Activated CD8-positive, alpha-beta memory T cell treated with anti-CD3 and anti-CD28 coated beads, Interleukin-2, amount 50 U/mL, for 24 hours (primary cell): Measurements from ENCODE around the gene NCKAP5.
"Not testable (repeated sequence)": the region's sequence is repeated elsewhere in the genome, so short reads cannot be mapped to it uniquely, and the experiment has no call there.

Experiments used
- DNase-seq: peaks from one replicate; pipeline ENCODE4 v3.0.0-alpha.2; 2020; ENCODE audit errors: extremely low read depth

The NCKAP5 gene

DNA sequence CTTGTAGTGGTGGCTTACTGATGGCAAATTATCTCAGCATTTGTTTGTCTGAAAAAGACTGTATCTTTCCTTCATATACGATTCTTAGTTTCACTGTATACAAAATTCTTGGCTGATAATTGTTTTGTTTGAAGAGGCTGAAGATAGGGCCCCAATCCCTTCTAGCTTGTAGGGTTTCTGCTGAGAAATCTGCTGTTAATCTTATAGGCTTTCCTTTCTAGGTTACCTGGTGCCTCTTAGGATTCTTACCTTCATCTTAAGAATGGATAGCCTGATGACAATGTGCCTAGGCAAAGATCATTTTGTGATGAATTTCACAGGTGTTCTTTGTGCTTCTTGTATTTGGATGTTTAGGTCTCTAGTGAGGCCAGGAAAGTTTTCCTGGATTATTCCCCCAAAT lies 758.3 kb downstream of the NCKAP5 start:
- DNase-seq, result not testable (repeated sequence)

DNA sequence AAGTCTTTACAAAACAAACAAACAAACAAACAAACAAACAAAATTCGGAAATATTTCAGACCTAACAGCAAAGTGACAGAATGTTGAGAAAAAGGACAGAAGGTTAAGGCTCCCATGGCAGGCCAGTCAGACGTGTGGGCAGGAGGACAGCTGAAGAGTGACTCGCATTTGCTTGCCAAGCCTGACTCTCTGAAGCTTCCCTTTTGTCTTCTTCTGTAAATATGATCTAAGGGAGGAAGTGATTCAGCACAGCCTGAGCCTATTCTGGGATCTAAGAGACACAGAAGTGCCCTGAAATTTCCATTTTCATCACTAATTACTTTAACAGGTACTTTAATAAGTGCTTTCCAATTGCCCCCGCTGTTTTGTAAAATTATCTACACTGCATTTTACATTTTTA lies 764.2 kb downstream of the NCKAP5 start:
- no peak for DNase-seq

DNA sequence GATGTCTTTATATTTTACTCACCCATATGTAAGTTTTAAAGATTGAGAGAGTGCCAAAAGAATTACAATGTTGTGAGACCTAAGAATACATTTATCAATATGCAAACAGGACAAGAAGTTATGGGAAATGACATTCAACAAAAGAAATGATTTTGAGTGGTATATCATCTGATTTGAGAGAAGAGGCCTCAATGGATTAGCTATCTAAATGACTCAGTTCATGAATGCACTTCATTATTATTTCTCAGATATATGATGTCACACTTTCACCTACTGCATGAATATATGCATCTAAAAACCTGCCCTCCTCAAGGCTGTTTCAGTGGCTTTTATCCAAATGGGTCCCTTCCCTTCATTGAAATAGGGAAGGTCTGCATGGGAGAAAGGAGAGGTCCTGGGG lies 769.9 kb downstream of the NCKAP5 start:
- DNase-seq, result no peak

DNA sequence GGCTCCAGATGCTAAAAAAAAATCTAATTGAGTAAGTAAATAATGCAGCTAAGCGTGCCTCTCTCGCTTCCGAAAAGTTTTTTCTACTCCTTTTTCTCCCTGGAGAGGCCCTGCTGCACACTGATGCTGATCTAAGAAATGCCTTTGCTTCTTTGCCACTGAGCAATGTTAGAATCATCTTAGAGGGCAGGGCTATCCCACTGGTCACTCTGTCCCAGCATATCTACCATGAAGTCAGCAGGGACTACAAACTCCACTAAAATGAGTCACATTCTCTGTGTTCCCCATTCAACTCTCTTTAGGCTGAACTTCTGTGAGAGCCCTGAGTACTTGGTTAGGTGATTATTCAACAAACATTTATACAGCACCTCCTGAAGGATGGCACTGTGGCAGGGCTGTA lies 770.7 kb downstream of the NCKAP5 start:
- no peak for DNase-seq

DNA sequence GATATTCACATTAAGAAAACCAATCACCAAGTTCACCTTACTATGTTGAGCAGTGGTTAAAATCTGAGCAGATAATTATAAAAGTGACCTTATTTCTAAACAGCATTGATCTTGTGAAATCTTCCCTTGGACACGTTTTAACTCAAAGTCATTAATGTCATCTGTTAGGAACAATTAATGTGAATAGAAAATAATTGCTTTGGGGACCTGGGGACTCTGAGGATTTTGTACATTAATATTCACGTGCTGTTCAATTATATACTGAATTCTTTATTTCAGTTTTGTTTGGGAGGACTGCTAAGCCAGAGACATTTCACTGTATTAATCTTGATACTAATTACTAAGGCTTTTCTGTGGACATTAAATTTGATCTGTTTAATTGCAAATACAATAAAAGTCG lies 771.2 kb downstream of the NCKAP5 start:
- DNase-seq, result no peak

DNA sequence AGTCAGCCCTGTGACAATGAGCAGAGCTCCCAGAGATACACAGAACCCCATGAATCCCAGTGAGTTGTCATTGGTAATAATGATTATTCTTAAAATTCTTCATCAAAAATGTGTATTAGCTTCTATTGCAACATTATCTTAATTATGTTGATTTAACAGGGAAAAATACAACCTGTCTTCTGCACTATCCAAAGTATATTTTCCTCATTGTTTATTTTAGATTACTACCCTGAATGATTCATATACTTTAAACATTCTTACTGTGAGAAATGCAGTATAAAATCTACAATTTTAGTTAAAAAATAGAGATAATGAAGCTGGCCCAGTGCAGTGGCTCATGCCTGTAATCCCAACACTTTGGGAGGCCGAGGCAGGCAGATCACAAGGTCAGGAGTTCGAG lies 773.0 kb downstream of the NCKAP5 start:
- no peak for DNase-seq

DNA sequence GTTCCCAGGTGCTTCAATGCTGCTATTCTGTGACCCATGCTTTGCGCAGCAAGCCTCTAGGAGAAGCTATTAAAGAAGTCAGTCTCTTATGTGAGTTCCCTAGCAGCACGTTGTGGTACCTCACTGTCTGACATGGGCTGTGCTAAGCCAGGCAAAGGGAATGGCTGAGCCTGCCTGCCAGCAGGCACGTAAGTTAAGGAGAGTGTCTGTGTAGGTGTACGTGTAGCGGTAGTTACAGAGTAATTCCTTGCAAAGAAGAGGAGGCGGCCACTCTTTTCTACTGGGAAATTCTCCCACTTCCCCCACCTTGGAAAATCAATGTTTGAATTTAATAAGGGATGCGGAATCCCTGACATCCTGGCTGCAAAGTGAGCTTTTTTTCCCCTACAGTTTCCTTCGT lies 774.7 kb downstream of the NCKAP5 start:
- DNase-seq, result no peak

DNA sequence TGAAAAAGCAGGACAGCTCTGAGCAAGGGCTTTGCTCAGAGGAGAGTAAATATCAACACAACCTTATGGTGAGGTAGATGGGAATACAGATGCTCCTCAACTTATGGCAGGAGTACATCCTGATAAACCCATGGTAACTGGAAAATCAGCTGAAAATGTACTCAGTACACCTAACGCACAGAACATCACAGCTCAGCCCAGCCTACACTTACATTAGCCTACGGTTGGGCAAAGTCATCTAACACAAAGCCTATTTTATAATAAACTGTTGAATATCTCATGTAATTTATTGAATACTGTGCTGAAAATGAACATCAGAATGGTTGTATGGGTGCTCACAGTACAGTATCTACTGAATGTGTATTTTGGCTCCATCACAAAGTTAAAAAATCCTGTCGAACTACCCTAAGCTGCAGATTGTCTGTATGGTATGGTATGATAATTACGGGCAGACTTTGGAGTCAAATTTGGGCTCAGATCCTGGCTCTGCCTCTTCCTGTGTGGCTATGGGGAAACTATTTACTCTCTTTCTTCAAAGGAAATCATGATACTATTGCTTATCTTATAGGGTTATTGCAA lies 778.0 kb downstream of the NCKAP5 start:
- DNase-seq, result no peak

DNA sequence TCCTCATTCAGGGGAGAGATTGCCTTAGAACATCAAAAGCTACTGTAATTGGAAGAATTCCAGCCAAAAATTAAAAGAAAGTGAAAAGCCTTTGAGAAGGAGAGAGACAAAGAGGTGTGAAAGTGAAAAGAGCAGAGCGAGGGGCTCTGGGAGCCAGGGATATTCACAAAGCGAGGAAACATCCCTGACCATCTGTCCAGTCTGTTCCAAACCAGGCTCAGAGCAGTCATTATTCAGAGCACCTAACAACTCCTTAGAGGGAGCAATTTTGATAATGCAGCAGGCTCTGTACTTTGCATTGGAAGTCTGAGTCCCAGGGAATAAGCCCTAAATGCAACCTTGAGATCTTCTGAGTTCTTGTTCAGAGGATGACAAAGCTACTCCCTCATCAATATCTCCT lies 779.2 kb downstream of the NCKAP5 start:
- no peak for DNase-seq

DNA sequence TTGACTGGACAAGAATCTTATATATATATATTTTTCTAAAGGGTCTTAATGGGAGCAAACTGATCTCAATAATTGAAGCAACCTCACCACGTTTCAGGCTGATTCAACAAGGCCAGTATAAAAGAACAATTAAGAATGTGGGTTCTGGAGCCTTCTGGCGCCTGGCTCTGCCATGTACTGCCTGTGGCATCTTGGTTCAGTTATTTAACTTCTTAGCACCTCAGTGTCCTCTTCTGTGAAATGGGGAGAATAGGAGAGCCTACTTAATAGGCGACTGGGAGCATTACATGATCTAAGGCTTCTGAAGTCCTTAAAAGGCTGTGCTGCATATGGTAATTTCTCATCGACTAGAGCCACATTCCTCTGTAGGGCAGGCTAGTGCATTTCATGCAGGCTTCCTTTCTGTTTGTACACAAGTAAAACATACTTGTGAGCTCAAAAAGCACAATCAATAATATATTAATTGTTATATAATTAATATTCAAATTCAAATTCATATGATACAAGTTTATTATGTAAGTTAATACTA lies 779.9 kb downstream of the NCKAP5 start:
- DNase-seq, result no peak

DNA sequence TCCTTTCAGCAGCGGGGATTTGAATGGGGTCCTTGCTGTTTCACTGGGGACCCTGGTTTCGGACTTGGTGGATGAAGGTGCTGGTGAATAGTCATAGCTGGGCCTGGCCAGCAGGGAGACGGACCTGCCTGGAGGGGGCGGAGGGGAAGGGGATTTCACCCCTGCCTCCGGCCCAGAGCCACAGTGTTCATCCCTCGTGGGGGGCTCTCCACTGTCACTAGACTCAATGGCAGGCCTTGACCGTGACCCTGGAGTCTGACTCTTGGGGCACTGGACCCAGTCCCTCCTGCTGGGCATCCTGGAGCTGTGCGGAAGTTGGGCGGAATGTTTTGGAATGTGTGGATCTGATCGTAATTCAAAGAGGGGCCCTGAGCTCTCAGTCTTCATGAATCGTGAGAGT lies 784.4 kb downstream of the NCKAP5 start:
- no peak for DNase-seq

DNA sequence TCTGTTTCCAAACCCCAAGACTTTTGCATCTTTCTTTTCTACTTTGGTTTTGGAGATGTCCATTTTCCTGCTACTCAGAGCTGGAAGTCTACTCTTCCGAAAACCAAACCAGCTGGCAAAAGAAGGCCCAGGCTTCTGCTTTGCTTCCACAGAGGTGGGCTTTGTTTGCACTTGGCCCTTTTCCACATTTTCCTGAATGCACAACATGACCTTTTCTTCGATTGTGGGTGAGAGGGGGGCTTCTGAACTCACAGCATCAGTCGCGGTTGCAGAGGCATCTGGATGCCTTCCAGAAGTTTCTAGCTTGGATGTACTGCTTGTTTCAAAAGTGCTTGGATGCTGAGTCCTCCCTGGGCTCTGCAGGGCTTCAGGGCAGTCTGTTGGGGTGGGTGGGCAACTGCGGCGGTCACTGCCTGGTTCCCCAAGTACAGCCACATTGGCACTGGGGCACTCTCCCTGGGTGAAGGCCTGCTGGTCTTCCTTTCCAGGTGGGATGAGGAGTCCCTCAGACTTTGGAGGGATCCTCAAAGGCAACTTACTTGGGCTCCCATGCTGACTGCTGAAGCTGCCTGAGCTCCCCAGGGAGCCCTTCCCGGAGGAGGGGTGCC lies 786.0 kb downstream of the NCKAP5 start:
- no peak for DNase-seq

DNA sequence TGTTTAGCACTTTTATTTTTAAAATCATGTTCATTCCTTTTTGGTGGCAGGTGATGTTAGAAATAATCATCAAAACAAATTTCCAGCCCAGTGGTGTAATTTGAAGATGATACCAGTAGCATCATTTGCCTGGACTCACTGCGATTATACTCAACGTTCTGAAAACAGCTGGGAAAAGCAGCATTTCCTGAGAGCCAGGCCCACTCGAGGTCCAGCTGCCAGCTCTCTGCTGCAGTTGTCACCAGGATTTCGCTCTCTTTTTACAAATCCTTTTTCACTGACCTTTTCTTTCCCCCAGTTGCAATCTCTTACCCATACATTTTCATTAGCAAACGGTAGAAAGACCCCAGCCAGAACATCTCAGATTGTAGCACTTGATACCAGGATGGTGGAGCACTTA lies 787.6 kb downstream of the NCKAP5 start:
- DNase-seq, result no peak

DNA sequence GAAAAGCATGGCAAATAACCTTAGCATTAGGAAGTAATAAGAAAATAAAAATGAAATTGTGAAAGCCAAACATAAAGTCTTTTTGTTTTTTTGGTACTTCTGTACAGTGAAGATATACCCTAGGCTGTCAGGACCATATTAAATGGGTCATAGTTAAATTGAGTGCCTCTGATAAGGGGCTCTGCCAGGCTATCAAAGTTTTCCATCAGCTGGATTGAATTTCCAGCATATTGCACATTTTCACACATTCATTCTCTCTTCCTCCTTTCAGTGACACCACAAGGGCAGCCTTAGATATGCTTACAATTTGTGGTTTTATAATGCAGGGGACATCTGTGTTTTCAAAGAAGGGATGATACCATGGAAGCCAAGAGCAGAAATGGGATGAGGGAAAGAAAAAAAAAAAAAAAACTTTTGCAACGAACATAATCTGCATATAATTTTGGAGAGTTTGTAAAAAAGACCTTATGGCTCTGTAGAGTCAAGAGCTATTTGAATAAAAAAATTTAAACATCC lies 789.0 kb downstream of the NCKAP5 start:
- no peak for DNase-seq

DNA sequence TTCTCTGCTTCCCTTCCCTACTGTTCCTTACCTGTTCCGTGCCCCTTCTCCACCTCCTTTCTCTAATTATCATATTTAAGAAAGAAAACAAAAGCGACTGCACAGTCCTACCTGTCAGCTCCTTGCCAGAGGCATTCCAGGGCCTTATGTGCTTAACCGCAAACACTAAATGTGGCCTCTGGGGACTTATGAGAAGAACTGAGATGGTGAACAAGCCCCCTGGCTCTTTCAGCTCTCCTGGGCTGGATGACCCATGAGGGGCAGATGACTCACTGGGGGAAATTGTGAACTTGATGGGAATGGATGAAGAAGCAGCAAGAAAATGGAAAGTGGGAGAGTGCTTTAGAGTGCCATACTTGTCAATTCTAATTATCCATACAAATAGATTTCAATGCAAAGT lies 792.0 kb downstream of the NCKAP5 start:
- DNase-seq, result no peak

DNA sequence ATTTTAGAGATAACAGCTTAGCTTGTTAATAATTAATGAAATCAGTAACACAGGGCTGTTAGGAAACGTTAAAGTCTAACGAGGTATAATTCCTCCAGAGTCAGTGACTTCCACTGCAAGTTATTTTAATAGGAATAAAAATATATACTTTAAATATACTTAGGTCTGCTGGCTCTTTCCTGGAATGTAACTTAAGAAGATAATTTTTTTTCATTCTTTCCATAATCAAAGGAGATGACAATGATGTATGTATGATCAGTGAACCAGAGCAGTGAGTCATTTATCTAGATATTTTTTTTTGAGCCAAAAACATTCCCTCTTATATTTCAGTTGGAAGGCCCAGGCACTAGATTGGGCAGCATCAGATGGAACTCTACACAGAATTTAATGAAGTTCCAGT lies 794.1 kb downstream of the NCKAP5 start:
- DNase-seq, result no peak

DNA sequence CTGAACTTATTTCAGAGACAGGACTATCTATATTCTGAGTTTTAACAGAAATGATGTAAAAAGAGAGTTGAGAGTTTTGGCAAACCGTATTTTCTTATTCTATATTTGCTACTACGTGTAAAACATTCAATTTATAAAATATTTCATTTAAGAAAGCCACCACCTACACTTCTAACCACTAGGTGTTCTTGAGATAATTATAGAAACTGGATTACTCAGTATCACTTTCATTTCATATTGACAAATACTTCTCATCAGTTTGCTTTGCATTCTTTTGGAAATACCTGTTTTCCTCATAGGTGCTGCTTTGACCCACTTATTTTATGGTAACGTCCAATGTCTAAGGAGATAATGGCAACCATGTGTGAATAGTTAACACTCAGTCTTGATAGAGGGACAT lies 794.9 kb downstream of the NCKAP5 start:
- DNase-seq, result no peak

DNA sequence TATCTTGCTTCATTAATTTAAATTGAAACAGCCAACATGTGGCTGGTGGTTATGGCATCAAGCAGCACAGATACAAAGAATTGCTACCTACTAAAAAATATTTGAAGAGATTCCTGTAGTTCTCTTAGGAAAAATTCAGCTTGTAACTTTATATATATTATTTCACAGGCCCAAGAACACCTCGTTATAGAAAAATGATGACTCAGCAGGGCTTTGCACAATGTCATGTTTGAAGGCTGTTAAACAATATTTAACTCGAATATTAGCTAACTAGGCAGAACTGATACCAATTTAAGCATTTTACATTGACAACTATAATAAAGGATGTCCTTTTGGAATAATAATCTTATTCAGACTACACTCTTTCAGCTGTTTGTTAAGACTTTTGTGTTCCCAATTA lies 795.9 kb downstream of the NCKAP5 start:
- DNase-seq, result no peak

DNA sequence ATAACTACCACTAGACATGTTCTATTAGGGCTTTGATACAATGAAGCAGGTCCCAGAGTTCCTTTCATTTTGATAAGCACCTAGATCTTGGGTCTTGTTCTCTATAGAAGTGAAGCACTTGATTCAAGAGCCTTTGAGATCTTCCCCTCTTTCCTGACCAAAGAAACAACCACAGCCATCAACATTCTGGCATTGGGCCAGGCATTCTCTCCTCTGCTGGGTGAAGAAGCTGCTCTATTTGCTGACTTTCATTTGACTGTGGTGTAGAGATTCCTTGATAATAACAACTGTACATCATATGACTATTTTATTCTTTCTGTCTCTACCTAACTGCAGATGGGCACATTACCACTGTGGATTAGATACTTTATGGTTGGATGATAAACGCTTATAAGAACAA lies 801.7 kb downstream of the NCKAP5 start:
- DNase-seq, result no peak

DNA sequence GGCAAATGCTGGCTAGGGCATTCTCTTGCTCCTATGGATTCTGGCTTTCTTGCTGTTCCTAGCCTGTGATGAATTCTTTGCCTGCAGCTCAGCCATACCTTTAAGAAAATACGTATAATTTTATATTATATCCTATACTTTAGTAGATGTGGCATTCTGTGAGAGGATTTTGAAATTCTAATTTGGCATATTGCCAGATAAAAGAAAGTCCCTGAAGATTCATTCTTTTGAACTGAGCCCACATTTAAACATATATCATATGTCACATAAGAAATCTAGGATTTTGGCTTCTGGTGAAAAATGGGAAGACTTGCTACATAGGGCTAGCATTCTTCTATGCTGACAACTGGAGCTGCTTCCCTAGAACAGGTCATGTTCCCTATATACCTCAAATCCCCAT lies 806.8 kb downstream of the NCKAP5 start:
- no peak for DNase-seq

DNA sequence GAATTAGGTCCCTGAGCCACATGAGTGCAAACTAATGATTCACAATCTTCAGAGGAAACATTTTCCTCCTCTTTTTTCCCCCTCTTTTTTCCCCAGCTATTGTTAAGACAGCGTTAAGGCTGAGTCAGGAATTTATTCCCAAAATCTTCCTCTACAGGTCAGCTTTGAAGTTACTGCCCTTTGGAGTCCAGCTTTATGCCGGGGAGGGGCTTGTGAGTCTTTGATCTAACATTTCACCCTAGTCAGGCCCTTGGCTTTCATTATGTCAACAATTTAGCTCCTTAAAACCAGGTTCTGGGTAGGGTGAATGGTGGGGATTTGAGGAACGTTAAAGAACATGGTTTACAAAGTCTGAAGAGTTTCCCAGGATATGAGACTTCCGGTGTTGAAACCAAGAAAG lies 807.3 kb downstream of the NCKAP5 start:
- DNase-seq, result no peak

DNA sequence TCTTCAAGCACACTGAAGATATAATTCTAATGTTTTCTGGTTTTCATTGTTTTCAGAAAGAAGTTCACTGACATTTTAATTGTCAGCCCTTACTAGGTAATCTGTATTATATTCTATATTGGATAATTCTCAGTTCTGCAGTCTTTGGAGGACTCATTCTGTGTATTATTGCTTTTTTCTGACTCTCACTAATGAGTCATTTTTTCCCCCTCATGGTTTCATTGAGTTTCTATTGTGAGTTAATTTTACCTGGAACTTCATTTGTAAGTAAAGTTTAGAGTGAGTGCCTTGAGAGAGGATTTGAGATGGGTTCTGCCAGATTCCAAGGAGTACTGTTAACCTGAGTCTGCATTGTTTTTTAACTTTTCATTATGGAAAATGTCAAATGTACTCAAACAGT lies 807.9 kb downstream of the NCKAP5 start:
- no peak for DNase-seq

DNA sequence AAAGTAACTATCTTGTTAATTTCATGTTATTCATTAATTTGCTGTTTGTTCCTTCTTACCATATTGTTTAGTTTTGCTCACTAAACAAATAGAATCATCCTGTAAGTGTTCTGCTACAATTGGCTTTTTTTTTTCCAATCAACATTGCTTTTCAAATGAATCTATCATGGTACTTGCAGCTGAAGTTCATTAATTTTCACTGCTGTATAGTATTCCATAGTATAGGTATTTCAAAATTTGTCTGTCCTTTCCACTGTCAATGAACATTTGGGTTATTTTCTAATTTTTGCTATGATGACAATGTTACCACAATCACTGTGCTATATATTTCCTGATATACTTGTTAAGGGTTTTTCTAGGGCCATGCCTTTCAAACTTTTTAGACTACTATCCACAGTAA lies 809.3 kb downstream of the NCKAP5 start:
- DNase-seq, result no peak

DNA sequence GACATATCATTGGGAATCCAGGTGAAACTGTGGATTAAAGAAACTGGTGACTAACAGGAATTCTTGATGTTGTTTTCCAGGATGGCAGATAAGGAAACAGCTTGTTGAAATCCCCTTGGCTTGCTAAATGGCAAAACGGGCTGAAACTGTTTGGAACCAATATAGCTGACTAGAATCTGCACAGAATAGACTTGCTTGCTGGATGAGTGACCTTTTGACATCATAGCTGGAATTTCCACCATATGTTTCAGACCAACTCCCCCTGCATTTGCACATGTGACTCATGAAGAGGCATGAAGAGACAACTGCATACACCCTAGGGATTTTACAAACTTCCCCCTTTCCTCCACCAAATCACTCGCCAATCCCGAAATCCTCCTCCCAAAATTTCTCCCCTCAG lies 810.6 kb downstream of the NCKAP5 start:
- no peak for DNase-seq
